ENCODE data around the gene GABARAPL1.
"Not testable (repeated sequence)": the region's sequence is repeated elsewhere in the genome, so short reads cannot be mapped to it uniquely, and the experiment has no call there.

The GABARAPL1 gene

GRCh38 chr12:10204495-10204894, 8.2 kb upstream of the GABARAPL1 start:
- DNase-seq: not testable (repeated sequence)

- DNase-seq: no peak
Observed at GRCh38 chr12:10205220-10205807, 7.4 kb upstream of the GABARAPL1 start.

DNA sequence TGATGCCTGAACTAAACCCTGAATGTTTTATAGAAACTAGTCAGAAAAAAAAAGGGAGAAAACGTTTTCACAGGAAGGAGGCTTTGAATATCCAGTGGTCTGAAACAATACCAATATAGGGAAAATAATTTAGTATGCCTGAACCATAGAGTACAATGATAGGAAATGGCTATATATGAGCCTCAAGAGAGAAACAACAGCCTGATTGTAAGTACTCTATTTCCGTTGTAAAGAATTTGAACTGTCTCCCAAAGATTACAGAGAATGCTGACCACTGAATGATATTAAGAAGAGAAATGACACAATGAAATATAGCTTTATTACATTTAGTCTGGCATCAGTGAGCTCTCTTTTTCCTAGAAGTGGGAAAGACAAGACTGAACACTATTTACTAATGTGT, 5.5 kb upstream of the GABARAPL1 start:
- DNase-seq: no peak

GRCh38 chr12:10210225-10210624, 2.5 kb upstream of the GABARAPL1 start:
- DNase-seq: no peak

- DNase-seq: no peak
Observed at GRCh38 chr12:10211101-10211939, 1.4 kb upstream of the GABARAPL1 start.

GRCh38 chr12:10211940-10212738, 538 bp upstream of the GABARAPL1 start:
- peak; percentile 40 for DNase-seq

DNA sequence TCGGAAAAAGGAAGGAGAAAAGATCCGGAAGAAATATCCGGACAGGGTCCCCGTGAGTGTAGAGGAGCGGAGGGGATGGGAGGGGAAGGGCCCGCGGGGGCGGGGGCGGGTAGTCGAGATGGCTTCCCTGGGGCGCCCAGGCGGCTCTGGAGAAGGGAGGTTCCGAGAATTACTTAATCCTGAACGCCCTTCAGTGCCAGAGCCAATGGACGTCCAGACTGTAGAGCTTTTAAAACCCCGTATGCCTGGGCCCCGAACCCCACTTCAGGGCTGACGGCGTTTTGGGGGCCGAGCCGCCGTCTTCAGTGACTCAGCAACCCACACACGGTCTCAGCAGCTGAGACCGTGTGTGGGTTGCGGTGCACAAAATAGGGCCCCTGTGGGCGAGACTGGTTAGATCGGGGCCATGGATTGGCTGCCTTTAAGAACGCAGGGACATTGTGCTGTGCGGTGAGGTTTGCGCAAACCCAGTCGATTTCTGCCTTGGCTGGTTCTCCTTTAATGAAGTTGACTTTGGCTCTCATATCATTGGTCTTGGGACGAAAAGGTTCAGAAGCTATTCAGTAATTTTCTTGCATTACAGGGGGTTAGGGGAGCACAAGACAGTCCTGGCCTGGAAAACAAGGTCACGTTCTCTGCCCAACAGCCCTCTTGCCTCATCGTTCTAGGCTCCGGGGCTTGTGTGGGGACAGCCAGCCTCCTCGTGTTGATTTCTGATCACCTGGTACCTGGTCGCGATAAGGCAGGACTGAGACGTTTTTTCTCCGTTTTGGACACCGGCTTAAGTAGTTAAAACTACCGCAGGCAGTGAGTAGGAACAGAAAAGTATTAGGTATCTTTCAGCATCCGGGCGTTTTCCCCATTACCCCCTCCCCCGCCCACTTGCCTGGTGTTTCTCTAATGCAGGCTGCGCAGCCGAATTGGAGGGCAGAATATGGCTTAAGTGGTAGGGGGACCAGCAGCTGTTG, 775 bp downstream of the GABARAPL1 start:
- DNase-seq: no peak

GRCh38 chr12:10214136-10214894, 1.6 kb downstream of the GABARAPL1 start:
- no peak for DNase-seq

- DNase-seq: no peak
Observed at GRCh38 chr12:10214895-10215267, 2.2 kb downstream of the GABARAPL1 start.

GRCh38 chr12:10215436-10215835, 2.8 kb downstream of the GABARAPL1 start:
- DNase-seq: no peak

- DNase-seq: not testable (repeated sequence)
Observed at GRCh38 chr12:10215946-10216345, 3.3 kb downstream of the GABARAPL1 start.

- no peak for DNase-seq
Observed at GRCh38 chr12:10218021-10218420, 5.3 kb downstream of the GABARAPL1 start.

DNA sequence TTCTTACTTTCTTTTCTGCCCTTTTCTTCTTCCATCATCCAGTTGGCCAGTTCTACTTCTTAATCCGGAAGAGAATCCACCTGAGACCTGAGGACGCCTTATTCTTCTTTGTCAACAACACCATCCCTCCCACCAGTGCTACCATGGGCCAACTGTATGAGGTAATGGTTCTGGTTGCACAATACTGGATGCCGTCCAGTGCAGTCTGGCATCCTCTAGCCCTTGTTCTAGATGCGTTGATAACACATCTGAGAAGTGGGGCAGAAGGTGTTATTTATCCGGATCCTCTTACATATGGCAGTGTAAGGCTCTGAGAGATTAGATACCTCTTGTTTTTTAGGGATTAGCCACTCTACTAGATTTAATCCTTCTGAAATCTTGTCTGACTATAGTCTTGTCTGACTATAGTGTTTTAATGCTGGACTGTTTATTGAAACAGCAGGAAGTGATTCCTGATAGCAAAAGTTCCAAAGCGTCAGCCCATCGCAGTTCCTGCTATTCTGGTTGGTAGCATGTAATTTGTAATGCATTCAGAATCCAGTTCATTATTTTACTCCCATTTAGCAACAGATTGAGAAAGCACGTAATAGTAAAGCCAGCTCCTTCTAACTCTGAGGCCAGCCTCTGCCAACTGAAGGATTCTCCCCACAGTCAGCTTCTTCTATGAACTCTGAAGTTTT, 7.9 kb downstream of the GABARAPL1 start:
- DNase-seq: no peak

GRCh38 chr12:10221846-10222245, 9.2 kb downstream of the GABARAPL1 start:
- DNase-seq: no peak

- no peak for DNase-seq
Observed at GRCh38 chr12:10223208-10223607, 10.5 kb downstream of the GABARAPL1 start.

DNA sequence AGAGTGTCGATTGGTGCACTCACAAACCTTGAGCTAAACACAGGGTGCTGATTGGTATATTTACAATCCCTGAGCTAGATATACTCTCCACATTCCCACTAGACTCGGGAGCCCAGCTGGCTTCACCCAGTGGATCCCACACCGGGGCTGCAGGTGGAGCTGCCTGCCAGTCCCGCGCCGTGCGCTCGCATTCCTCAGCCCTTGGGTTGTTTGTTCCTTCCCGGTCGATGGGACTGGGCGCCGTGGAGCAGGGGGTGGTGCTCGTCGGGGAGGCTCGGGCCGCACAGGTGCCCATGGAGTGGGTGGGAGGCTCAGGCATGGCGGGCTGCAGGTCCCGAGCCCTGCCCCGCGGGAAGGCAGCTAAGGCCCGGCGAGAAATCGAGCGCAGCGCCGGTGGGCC, 12.7 kb downstream of the GABARAPL1 start:
- not testable (repeated sequence) for DNase-seq

- DNase-seq: no peak
Observed at GRCh38 chr12:10226086-10226485, 13.4 kb downstream of the GABARAPL1 start.

GRCh38 chr12:10226731-10227130, 14.1 kb downstream of the GABARAPL1 start:
- no peak for DNase-seq

GRCh38 chr12:10227648-10228047, 15.0 kb downstream of the GABARAPL1 start:
- no peak for DNase-seq

- DNase-seq: no peak
Observed at GRCh38 chr12:10234562-10234961, 21.9 kb downstream of the GABARAPL1 start.
